ENCODE data around the gene C2CD5.

GRCh38 chr12:22535478-22535877 lies 8.9 kb downstream of the C2CD5 start:
- TF ChIP-seq CTCF (IDR thresholded peaks at IDR 0.05): no peak
- TF ChIP-seq POLR2A (IDR thresholded peaks at IDR 0.05): no peak
